Inflammatory macrophage treated with lipopolysaccharide for 1 hour (primary cell): Measurements from ENCODE around the gene PLD3.
"Not testable (repeated sequence)": the region's sequence is repeated elsewhere in the genome, so short reads cannot be mapped to it uniquely, and the experiment has no call there.

Source experiments
- DNase-seq, 2 donors: peaks; one replicate each; pipeline ENCODE4 v3.0.0-alpha.2; 2020 to 2022

PLD3 gene

GRCh38 chr19:40392123-40392522 is 43.6 kb downstream of the PLD3 start:
- no peak for DNase-seq

GRCh38 chr19:40392894-40393517 is 44.5 kb downstream of the PLD3 start:
- no peak for DNase-seq

GRCh38 chr19:40393894-40394815 is 45.7 kb downstream of the PLD3 start:
- DNase-seq: no peak

GRCh38 chr19:40394816-40395210 is 46.3 kb downstream of the PLD3 start:
- DNase-seq: no peak

GRCh38 chr19:40395956-40396355 is 47.5 kb downstream of the PLD3 start:
- no peak for DNase-seq

GRCh38 chr19:40396886-40397567 is 48.5 kb downstream of the PLD3 start:
- no peak for DNase-seq

- DNase-seq: no peak
Observed at GRCh38 chr19:40397568-40397906, 49.0 kb downstream of the PLD3 start.

GRCh38 chr19:40398417-40399131 is 50.1 kb downstream of the PLD3 start:
- peak; percentile 62 to 80 for DNase-seq

GRCh38 chr19:40400559-40400958 is 52.1 kb downstream of the PLD3 start:
- no peak for DNase-seq

- peak; percentile 79 to 88 for DNase-seq
Observed at GRCh38 chr19:40403262-40403984, 54.9 kb downstream of the PLD3 start.

GRCh38 chr19:40407714-40408597 is 59.5 kb downstream of the PLD3 start:
- no peak for DNase-seq

GRCh38 chr19:40408598-40408925 is 60.1 kb downstream of the PLD3 start:
- DNase-seq: not testable (repeated sequence)

- no peak for DNase-seq
Observed at GRCh38 chr19:40410030-40410389, 61.5 kb downstream of the PLD3 start.

- DNase-seq: no peak
Observed at GRCh38 chr19:40411125-40411842, 62.8 kb downstream of the PLD3 start.

- DNase-seq: no peak
Observed at GRCh38 chr19:40411958-40412499, 63.5 kb downstream of the PLD3 start.

GRCh38 chr19:40412866-40413265 is 64.4 kb downstream of the PLD3 start:
- DNase-seq: no peak

- no peak for DNase-seq
Observed at GRCh38 chr19:40413291-40413845, 64.9 kb downstream of the PLD3 start, which contains the start of gene PRX. TSS of gene PRX (minus strand) at chr19:40413378. CDS start at chr19:40407932, 5,446 bp downstream.

- DNase-seq: no peak
Observed at GRCh38 chr19:40414542-40415535, 66.3 kb downstream of the PLD3 start.

GRCh38 chr19:40415768-40416167 is 67.3 kb downstream of the PLD3 start:
- DNase-seq: no peak
